ENCODE results near the gene TM9SF4. TPM values are rescaled to one million over a fixed set of nuclear protein-coding genes. Genes with fewer than 3 reads are reported as not detected.

The TM9SF4 gene
- total and polyA plus RNA-seq, 2 of the 8 experiments (the other 6 are each of a cell fraction or from before 2014, with no cell fraction given): 38.4 to 68.7 TPM

DNA sequence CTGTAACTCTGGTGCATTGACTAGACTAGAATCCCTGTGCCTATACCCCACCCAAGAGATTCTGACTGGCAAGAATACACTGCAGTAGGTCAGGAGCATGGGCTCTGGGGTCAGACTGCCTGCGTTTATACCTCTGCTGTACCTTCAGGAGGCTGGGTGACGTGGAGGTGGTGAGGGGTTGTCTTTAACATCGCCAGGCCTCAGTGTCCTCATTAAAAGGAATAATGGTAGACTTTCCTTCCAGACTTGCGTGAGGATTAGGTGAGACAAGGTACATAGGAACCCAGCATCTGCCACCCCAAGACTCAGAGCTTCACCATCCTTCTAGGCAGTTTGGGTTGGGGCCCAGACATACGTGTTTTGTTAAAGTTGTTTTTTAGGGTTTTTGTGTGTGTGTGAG lies 44.3 kb downstream of the TM9SF4 start (continued):
- TF ChIP-seq, protein P1, sequence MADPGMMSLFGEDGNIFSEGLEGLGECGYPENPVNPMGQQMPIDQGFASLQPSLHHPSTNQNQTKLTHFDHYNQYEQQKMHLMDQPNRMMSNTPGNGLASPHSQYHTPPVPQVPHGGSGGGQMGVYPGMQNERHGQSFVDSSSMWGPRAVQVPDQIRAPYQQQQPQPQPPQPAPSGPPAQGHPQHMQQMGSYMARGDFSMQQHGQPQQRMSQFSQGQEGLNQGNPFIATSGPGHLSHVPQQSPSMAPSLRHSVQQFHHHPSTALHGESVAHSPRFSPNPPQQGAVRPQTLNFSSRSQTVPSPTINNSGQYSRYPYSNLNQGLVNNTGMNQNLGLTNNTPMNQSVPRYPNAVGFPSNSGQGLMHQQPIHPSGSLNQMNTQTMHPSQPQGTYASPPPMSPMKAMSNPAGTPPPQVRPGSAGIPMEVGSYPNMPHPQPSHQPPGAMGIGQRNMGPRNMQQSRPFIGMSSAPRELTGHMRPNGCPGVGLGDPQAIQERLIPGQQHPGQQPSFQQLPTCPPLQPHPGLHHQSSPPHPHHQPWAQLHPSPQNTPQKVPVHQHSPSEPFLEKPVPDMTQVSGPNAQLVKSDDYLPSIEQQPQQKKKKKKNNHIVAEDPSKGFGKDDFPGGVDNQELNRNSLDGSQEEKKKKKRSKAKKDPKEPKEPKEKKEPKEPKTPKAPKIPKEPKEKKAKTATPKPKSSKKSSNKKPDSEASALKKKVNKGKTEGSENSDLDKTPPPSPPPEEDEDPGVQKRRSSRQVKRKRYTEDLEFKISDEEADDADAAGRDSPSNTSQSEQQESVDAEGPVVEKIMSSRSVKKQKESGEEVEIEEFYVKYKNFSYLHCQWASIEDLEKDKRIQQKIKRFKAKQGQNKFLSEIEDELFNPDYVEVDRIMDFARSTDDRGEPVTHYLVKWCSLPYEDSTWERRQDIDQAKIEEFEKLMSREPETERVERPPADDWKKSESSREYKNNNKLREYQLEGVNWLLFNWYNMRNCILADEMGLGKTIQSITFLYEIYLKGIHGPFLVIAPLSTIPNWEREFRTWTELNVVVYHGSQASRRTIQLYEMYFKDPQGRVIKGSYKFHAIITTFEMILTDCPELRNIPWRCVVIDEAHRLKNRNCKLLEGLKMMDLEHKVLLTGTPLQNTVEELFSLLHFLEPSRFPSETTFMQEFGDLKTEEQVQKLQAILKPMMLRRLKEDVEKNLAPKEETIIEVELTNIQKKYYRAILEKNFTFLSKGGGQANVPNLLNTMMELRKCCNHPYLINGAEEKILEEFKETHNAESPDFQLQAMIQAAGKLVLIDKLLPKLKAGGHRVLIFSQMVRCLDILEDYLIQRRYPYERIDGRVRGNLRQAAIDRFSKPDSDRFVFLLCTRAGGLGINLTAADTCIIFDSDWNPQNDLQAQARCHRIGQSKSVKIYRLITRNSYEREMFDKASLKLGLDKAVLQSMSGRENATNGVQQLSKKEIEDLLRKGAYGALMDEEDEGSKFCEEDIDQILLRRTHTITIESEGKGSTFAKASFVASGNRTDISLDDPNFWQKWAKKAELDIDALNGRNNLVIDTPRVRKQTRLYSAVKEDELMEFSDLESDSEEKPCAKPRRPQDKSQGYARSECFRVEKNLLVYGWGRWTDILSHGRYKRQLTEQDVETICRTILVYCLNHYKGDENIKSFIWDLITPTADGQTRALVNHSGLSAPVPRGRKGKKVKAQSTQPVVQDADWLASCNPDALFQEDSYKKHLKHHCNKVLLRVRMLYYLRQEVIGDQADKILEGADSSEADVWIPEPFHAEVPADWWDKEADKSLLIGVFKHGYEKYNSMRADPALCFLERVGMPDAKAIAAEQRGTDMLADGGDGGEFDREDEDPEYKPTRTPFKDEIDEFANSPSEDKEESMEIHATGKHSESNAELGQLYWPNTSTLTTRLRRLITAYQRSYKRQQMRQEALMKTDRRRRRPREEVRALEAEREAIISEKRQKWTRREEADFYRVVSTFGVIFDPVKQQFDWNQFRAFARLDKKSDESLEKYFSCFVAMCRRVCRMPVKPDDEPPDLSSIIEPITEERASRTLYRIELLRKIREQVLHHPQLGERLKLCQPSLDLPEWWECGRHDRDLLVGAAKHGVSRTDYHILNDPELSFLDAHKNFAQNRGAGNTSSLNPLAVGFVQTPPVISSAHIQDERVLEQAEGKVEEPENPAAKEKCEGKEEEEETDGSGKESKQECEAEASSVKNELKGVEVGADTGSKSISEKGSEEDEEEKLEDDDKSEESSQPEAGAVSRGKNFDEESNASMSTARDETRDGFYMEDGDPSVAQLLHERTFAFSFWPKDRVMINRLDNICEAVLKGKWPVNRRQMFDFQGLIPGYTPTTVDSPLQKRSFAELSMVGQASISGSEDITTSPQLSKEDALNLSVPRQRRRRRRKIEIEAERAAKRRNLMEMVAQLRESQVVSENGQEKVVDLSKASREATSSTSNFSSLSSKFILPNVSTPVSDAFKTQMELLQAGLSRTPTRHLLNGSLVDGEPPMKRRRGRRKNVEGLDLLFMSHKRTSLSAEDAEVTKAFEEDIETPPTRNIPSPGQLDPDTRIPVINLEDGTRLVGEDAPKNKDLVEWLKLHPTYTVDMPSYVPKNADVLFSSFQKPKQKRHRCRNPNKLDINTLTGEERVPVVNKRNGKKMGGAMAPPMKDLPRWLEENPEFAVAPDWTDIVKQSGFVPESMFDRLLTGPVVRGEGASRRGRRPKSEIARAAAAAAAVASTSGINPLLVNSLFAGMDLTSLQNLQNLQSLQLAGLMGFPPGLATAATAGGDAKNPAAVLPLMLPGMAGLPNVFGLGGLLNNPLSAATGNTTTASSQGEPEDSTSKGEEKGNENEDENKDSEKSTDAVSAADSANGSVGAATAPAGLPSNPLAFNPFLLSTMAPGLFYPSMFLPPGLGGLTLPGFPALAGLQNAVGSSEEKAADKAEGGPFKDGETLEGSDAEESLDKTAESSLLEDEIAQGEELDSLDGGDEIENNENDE (IDR thresholded peaks at IDR 0.05; ENCODE audit: insufficient replicate concordance, low read length): no peak
- TF ChIP-seq, protein P2, sequence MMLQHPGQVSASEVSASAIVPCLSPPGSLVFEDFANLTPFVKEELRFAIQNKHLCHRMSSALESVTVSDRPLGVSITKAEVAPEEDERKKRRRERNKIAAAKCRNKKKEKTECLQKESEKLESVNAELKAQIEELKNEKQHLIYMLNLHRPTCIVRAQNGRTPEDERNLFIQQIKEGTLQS (IDR thresholded peaks at IDR 0.05; ENCODE audit: insufficient read depth, low read depth, low read length): no peak
- TF ChIP-seq SP1 (IDR thresholded peaks at IDR 0.05; ENCODE audit: low read depth, low read length) (no peak), EZH2 (IDR thresholded peaks at IDR 0.05; ENCODE audit: low read depth, low read length, severe bottlenecking) (no peak), EP300 (IDR thresholded peaks at IDR 0.05; ENCODE audit: borderline replicate concordance in 1 of 2, low read depth in 2 of 2, low read length in 2 of 2) (no peak), MAFK (IDR thresholded peaks at IDR 0.05; ENCODE audit: low read depth, low read length) (no peak), CBX5 (IDR thresholded peaks at IDR 0.05; ENCODE audit: low read depth, low read length) (no peak), GTF2F1 (IDR thresholded peaks at IDR 0.05; ENCODE audit: borderline replicate concordance, low read depth, low read length) (no peak), SIX5 (IDR thresholded peaks at IDR 0.05; ENCODE audit: low read depth, low read length) (no peak), BCL11A (IDR thresholded peaks at IDR 0.05; ENCODE audit: low read depth in 2 of 2, low read length in 2 of 2) (no peak), RBBP5 (IDR thresholded peaks at IDR 0.05; ENCODE audit: borderline replicate concordance, low read depth, low read length) (no peak), CEBPB (IDR thresholded peaks at IDR 0.05; ENCODE audit: low read depth, low read length) (no peak)

All from H1 (cell line).